Type B pancreatic cell (in vitro differentiated cells): ENCODE data around the gene RNF40. TPM values are rescaled to one million over a fixed set of nuclear protein-coding genes. Genes with fewer than 3 reads are reported as not detected.

ENCODE experiments used
- DNase-seq: peaks from one replicate; pipeline ENCODE4 v3.0.0; 2021; ENCODE audit warnings: mixed read lengths; ENCODE audit not compliant: unreplicated experiment; ENCODE audit errors: extremely low spot score
- H3K27ac Mint-ChIP-seq: 2 replicates; pipeline ENCODE4 v1.8.0; 2021; ENCODE audit warnings: mild to moderate bottlenecking, mixed read lengths
- H3K27me3 Mint-ChIP-seq: 2 replicates; pipeline ENCODE4 v1.8.0; 2021; ENCODE audit warnings: mixed read lengths
- H3K36me3 Mint-ChIP-seq: 2 replicates; pipeline ENCODE4 v1.8.0; 2021; ENCODE audit warnings: mixed read lengths
- H3K4me1 Mint-ChIP-seq: one replicate; pipeline ENCODE4 v1.8.0; 2021; ENCODE audit warnings: mixed read lengths; ENCODE audit not compliant: unreplicated experiment
- H3K4me3 Mint-ChIP-seq: 2 replicates; pipeline ENCODE4 v1.8.0; 2021; ENCODE audit warnings: mild to moderate bottlenecking, mixed read lengths
- H3K9me3 Mint-ChIP-seq: 2 replicates; pipeline ENCODE4 v1.8.0; 2021; ENCODE audit warnings: mixed read lengths
- CTCF ChIP-seq: fragments of 200-600 bp; sonication (generic); conservative IDR thresholded peaks from 2 replicates; pipeline ENCODE4 v1.5.0; 2021; ENCODE audit warnings: antibody characterized with exemption, mild to moderate bottlenecking
- total RNA-seq: library from RNA; stranded (reverse); gene quantifications from 2 replicates; pipeline ENCODE4 v1.2.1, GENCODE V29; 2021; ENCODE audit warnings: low replicate concordance

Gene RNF40
- total RNA-seq, 1 donor from 2014 or later, result 131 TPM

DNA sequence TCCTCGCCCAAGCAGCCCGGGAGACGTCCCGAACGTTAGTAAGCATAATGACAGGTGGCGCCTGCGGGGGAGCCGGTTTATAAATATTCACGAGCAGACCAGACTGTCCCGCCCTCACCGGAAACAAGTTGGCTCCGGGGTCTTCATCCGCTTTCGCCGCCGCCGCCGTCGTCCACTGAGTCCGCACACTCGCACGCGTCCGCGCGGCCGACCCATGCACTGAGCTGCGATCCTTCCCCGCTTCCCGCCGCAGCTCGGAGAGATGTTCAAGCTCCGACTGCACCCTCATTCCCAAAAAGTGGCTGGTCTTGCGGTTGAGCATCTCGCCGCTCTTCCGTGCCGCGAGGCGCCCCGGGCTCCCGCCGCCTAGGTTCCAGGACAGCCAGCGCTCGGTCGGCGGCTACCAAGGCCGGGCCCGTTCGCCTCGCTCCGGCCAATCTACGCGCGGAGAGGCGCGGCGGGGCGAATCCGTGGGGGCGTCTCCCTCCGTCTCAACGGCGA, 645 bp upstream of the RNF40 start:
- DNase-seq, result no peak

DNA sequence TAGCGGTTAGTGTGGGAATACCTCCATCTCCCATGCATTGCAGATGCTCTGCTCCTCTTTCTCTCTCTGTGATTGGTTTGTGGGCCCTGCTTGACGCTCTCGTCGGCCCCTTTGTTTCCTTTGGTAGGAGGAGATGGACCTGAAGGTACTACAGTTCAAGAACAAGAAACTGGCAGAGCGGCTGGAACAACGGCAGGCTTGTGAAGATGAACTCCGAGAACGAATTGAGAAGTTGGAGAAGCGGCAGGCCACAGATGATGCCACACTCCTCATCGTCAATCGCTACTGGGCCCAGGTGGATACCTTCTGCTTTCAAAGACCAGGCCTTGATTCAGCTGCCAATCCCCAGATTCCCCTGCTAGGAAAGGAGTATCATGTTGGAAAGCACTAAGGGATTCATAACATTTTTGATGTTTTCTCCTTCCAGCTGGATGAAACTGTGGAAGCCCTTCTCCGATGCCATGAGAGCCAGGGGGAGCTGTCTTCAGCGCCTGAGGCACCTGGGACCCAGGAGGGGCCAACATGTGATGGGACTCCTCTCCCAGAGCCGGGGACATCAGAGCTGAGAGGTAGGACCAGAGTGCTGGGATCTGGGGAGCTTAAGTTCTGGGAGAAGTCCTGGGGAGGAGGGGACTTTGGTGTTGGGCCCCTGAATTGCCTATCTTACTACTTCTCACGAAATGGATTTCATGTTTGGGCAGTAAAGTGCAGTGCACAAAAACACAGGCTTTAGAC, 1.0 kb downstream of the RNF40 start:
- Mint-ChIP-seq H3K36me3 (peaks cover 9% of the 10 kb centered on the region), H3K4me3 (peak overlapping the region; percentile 96), H3K27me3 (no peaks in the 10 kb centered on the region), H3K9me3 (no peaks in the 10 kb centered on the region), H3K27ac (peak overlapping the region; percentile 92), H3K4me1 (peaks cover 17% of the 10 kb centered on the region)
- no peak for DNase-seq
- no peak for TF ChIP-seq CTCF

More for the DNA sequence above, 645 bp upstream of the RNF40 start:
- Mint-ChIP-seq H3K36me3 (peaks cover 4% of the 10 kb centered on the region), H3K27ac (peak overlapping the region; percentile 92), H3K4me3 (peak overlapping the region; percentile 96), H3K9me3 (no peaks in the 10 kb centered on the region), H3K27me3 (no peaks in the 10 kb centered on the region), H3K4me1 (peaks cover 17% of the 10 kb centered on the region)
- no peak for TF ChIP-seq CTCF

DNA sequence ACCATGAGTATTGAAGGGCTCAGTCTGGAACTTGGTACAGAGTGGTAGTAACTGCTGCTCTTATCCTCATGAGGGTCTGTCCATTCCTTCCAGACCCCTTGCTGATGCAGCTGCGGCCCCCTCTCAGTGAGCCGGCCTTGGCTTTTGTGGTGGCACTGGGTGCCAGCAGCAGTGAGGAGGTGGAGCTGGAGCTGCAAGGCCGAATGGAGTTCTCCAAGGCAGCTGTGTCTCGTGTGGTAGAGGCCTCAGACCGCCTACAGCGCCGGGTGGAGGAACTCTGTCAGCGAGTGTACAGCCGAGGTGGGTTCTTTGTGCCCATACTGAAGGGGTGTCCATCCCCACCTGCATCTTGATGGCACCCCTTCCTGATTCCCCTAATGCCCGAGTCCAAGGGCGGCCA, 2.0 kb downstream of the RNF40 start:
- Mint-ChIP-seq H3K27me3 (no peaks in the 10 kb centered on the region), H3K9me3 (no peaks in the 10 kb centered on the region), H3K36me3 (peaks cover 12% of the 10 kb centered on the region), H3K4me3 (peak overlapping the region; percentile 96), H3K4me1 (peaks cover 17% of the 10 kb centered on the region), H3K27ac (peak overlapping the region; percentile 39)
- TF ChIP-seq CTCF, result no peak
- DNase-seq, result no peak

DNA sequence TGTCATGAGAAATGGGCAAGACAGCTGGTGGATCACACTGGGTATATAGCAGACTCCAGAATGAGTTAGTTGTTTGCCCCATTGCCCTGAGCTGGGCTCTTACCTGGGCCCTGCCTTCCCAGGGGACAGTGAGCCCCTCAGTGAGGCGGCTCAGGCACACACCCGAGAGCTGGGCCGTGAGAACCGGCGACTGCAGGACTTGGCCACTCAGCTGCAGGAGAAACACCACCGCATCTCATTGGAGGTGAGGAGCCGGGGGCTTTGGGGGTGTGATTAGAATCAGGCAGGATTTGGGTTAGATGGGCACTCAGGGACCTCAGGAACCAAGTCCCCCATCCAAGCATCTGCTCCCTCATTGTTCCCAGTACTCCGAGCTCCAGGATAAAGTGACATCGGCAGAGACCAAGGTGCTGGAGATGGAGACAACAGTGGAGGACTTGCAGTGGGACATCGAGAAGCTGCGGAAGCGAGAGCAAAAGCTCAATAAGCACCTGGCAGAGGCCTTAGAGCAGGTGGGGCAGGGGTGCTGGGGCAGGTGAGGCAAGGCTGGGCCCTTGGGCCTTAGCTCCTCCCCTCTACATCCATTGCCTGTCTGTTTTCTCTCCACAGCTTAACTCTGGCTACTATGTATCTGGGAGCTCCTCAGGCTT, 2.8 kb downstream of the RNF40 start:
- no peak overlapping the region for H3K4me3 Mint-ChIP-seq
- no peak for TF ChIP-seq CTCF
- no peaks in the 10 kb centered on the region for H3K9me3 Mint-ChIP-seq
- no peaks in the 10 kb centered on the region for H3K27me3 Mint-ChIP-seq
- peaks cover 13% of the 10 kb centered on the region for H3K36me3 Mint-ChIP-seq
- H3K4me1 Mint-ChIP-seq, result peaks cover 17% of the 10 kb centered on the region
- no peak overlapping the region for H3K27ac Mint-ChIP-seq
- DNase-seq, result no peak

DNA sequence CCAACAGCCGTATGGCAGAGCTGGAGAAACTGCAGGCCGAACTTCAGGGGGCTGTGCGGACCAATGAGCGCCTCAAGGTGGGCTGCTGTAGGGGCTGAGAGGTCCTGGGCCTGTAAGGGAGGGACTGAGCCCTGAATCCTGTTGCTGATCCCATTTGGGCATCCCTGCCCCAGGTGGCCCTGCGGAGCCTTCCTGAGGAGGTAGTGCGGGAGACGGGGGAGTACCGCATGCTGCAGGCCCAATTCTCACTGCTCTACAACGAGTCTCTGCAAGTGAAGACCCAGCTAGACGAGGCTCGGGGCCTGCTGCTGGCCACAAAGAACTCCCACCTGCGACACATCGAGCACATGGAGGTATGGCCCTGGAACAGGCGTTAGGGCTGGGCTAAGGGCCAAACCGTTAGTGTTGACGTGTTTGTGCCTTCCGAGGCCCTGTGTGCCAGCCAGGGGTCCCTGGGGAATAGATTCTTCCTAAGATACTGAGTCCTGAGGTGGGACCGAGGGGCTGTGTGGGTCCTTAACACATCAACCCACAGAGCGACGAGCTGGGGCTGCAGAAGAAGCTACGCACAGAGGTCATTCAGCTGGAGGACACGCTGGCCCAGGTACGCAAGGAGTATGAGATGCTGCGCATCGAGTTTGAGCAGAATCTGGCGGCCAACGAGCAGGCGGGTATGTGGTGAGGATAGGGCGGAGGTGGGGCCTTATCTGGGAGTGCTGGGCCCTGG, 4.2 kb downstream of the RNF40 start:
- Mint-ChIP-seq H3K4me3 (no peak overlapping the region), H3K4me1 (peaks cover 9% of the 10 kb centered on the region), H3K36me3 (peaks cover 13% of the 10 kb centered on the region), H3K27ac (no peak overlapping the region), H3K9me3 (no peaks in the 10 kb centered on the region), H3K27me3 (no peaks in the 10 kb centered on the region)
- TF ChIP-seq CTCF, result no peak
- no peak for DNase-seq
